Neural cell (in vitro differentiated cells): Measurements from ENCODE around the gene ZNF284. TPM values are rescaled to one million over a fixed set of nuclear protein-coding genes. Genes with fewer than 3 reads are reported as not detected.

ENCODE experiments used
- H2AFZ ChIP-seq: fragments of 200-600, 300-800 bp; sonication (generic), shearing (Covaris generic); 2 replicates; pipeline ENCODE4 v1.6.0; 2014; ENCODE audit warnings: low read depth, mild to moderate bottlenecking, antibody characterized with exemption, low read length, moderate library complexity
- H3F3A ChIP-seq: fragments of 200-600 bp; shearing (Covaris generic); 2 replicates; pipeline ENCODE4 v1.6.1; 2016; ENCODE audit warnings: mild to moderate bottlenecking, moderate library complexity, mixed read lengths, antibody characterized with exemption, low read length; ENCODE audit not compliant: insufficient read depth, poor library complexity, severe bottlenecking
- H3K27ac ChIP-seq: fragments of 200-600, 300-800 bp; sonication (generic), shearing (Covaris generic); 2 replicates; pipeline ENCODE4 v1.5.1; 2014; ENCODE audit warnings: mild to moderate bottlenecking, low read length, moderate library complexity
- H3K27me3 ChIP-seq: fragments of 300-800, 200-600 bp; sonication (generic), shearing (Covaris generic); 2 replicates; pipeline ENCODE4 v1.6.0; 2014; ENCODE audit warnings: mild to moderate bottlenecking, low read depth, low read length, moderate library complexity; ENCODE audit not compliant: insufficient read depth
- H3K36me3 ChIP-seq: fragments of 300-800, 200-600 bp; sonication (generic), shearing (Covaris generic); 2 replicates; pipeline ENCODE4 v1.5.1; 2014; ENCODE audit warnings: mild to moderate bottlenecking, antibody characterized with exemption, low read length, moderate library complexity; ENCODE audit not compliant: insufficient read depth
- H3K4me2 ChIP-seq: fragments of 300-800, 200-600 bp; sonication (generic), shearing (Covaris generic); 2 replicates; pipeline ENCODE4 v1.6.0; 2014; ENCODE audit warnings: mild to moderate bottlenecking, low read length
- H3K4me3 ChIP-seq: fragments of 300-800, 200-600 bp; sonication (generic), shearing (Covaris generic); 2 replicates; pipeline ENCODE4 v1.5.1; 2014; ENCODE audit warnings: mild to moderate bottlenecking, low read length, moderate library complexity
- H3K79me2 ChIP-seq: fragments of 200-600 bp; shearing (Covaris generic); replicated peaks from 2 replicates; pipeline ENCODE4 v1.6.0; 2014; ENCODE audit warnings: mild to moderate bottlenecking, low read length, moderate library complexity; ENCODE audit not compliant: insufficient read depth
- H3K9ac ChIP-seq: fragments of 300-800, 200-600 bp; sonication (generic), shearing (Covaris generic); 2 replicates; pipeline ENCODE4 v1.6.1; 2016; ENCODE audit warnings: mild to moderate bottlenecking, low read length, mixed read lengths
- H3K9me2 ChIP-seq: fragments of 200-600 bp; shearing (Covaris generic); 2 replicates; pipeline ENCODE4 v1.6.1; 2016; ENCODE audit warnings: mild to moderate bottlenecking, low read length, mixed read lengths; ENCODE audit not compliant: insufficient read depth
- H3K9me3 ChIP-seq: fragments of 200-600, 300-800 bp; sonication (generic), shearing (Covaris generic); 2 replicates; pipeline ENCODE4 v1.6.1; 2016; ENCODE audit warnings: mild to moderate bottlenecking, mixed run types, low read length, moderate library complexity, mixed read lengths
- H4K20me1 ChIP-seq: fragments of 200-600 bp; shearing (Covaris generic); 2 replicates; pipeline ENCODE4 v1.6.1; 2016; ENCODE audit warnings: mild to moderate bottlenecking, mixed run types; ENCODE audit not compliant: insufficient read depth
- CTCF ChIP-seq: fragments of 450-650 bp; IDR thresholded peaks from 2 replicates; pipeline ENCODE4 v1.5.1; 2014; ENCODE audit warnings: antibody characterized with exemption, mild to moderate bottlenecking, moderate library complexity; ENCODE audit not compliant: poor library complexity, severe bottlenecking
- EP300 ChIP-seq: fragments of 450-650 bp; conservative IDR thresholded peaks from 2 replicates; pipeline ENCODE4 v1.6.1; 2014; ENCODE audit warnings: antibody characterized with exemption, mild to moderate bottlenecking, moderate library complexity; ENCODE audit not compliant: poor library complexity, severe bottlenecking
- EZH2 ChIP-seq: fragments of 200-600, 300-800 bp; shearing (Covaris generic), sonication (generic); IDR thresholded peaks from 2 replicates; pipeline ENCODE4 v1.6.1; 2014; ENCODE audit warnings: antibody characterized with exemption, low read length, borderline replicate concordance, mild to moderate bottlenecking; ENCODE audit not compliant: insufficient read depth, poor library complexity, severe bottlenecking
- POLR2AphosphoS5 ChIP-seq: IDR thresholded peaks from 2 replicates; pipeline ENCODE4 v1.6.1; 2012
- RAD21 ChIP-seq: fragments of 450-650 bp; conservative IDR thresholded peaks from 2 replicates; pipeline ENCODE4 v1.6.1; 2014; ENCODE audit warnings: antibody characterized with exemption, mild to moderate bottlenecking, moderate library complexity
- REST ChIP-seq: IDR thresholded peaks from 2 replicates; pipeline ENCODE4 v1.6.1; 2012; ENCODE audit warnings: borderline replicate concordance
- SMC3 ChIP-seq: fragments of 450-650 bp; conservative IDR thresholded peaks from 2 replicates; pipeline ENCODE4 v1.6.1; 2014; ENCODE audit warnings: antibody characterized with exemption, mild to moderate bottlenecking, moderate library complexity; ENCODE audit not compliant: poor library complexity
- TAF1 ChIP-seq: IDR thresholded peaks from 2 replicates; pipeline ENCODE4 v1.6.1; 2012; ENCODE audit warnings: low read depth
- polyA plus RNA-seq: library from polyadenylated mRNA; depleted of rRNA; stranded (reverse); fragments of >200 nt; gene quantifications from 2 replicates; pipeline ENCODE4 v1.2.3, GENCODE V29; 2014

The ZNF284 gene
- polyA plus RNA-seq, 1 donor from 2014 or later, result 3.8 TPM

GRCh38 chr19:44109458-44109857, 37.5 kb downstream of the ZNF284 start:
- Histone ChIP-seq H3K9me2 (no peaks in the 10 kb centered on the region), H3F3A (no peaks in the 10 kb centered on the region), H3K27me3 (no peaks in the 10 kb centered on the region), H3K79me2 (peaks cover 12% of the 10 kb centered on the region), H3K36me3 (peaks cover 26% of the 10 kb centered on the region), H3K9me3 (peaks cover 5% of the 10 kb centered on the region), H4K20me1 (no peaks in the 10 kb centered on the region), H3K4me2 (no peak overlapping the region), H2AFZ (no peak overlapping the region), H3K9ac (no peak overlapping the region), H3K4me3 (no peak overlapping the region), H3K27ac (no peak overlapping the region)
- TF ChIP-seq EZH2 (no peak), TAF1 (no peak), CTCF (no peak), SMC3 (no peak), EP300 (no peak)

- peak overlapping the region; percentile 49 for H3K27ac ChIP-seq
- peak overlapping the region; percentile 72 for H3K4me2 ChIP-seq
- H3K27me3 ChIP-seq, result no peaks in the 10 kb centered on the region
- H4K20me1 ChIP-seq, result no peaks in the 10 kb centered on the region
- H2AFZ ChIP-seq, result no peak overlapping the region
- peaks cover 12% of the 10 kb centered on the region for H3K79me2 ChIP-seq
- H3F3A ChIP-seq, result no peaks in the 10 kb centered on the region
- peak overlapping the region; percentile 69 for H3K4me3 ChIP-seq
- H3K9ac ChIP-seq, result peak overlapping the region; percentile 55
- peak; percentile 10 for TF ChIP-seq POLR2AphosphoS5
- no peak for TF ChIP-seq RAD21
- TF ChIP-seq EZH2, result no peak
- no peak for TF ChIP-seq EP300
- TF ChIP-seq SMC3, result no peak
- TF ChIP-seq TAF1, result no peak
- TF ChIP-seq CTCF, result no peak
- TF ChIP-seq REST, result no peak
- H3K36me3 ChIP-seq, result peaks cover 15% of the 10 kb centered on the region
- no peaks in the 10 kb centered on the region for H3K9me3 ChIP-seq
- H3K9me2 ChIP-seq, result no peaks in the 10 kb centered on the region
Observed at GRCh38 chr19:44111910-44112463, 40.0 kb downstream of the ZNF284 start.
